GM10248 (cell line): ENCODE data around the gene ANKRD65.

Experiments used
- CTCF ChIA-PET: fragments of 300-600 bp; sonication (Branson Sonifier 250); formaldehyde crosslinking; extraction: SDS; loops from one replicate; lab custom pipeline; 2021; ENCODE audit warnings: antibody characterized with exemption; lab: Yijun Ruan, JAX
- POLR2A ChIA-PET: fragments of 350-650 bp; sonication (Branson Sonifier 250); formaldehyde crosslinking; extraction: SDS; loops from one replicate; lab custom pipeline; 2020; ENCODE audit warnings: antibody characterized with exemption; lab: Yijun Ruan, JAX
- DNase-seq: peaks from one replicate; pipeline ENCODE4 v3.0.0; 2012; ENCODE audit errors: extremely low spot score
- TF ChIP-seq, protein P1 (sequence below): IDR thresholded peaks from 2 replicates; pipeline ENCODE4 v1.5.1; 2012; ENCODE audit warnings: mild to moderate bottlenecking, low read depth; ENCODE audit errors: extremely low read depth, missing control alignments, control extremely low read depth

The ANKRD65 gene

DNA sequence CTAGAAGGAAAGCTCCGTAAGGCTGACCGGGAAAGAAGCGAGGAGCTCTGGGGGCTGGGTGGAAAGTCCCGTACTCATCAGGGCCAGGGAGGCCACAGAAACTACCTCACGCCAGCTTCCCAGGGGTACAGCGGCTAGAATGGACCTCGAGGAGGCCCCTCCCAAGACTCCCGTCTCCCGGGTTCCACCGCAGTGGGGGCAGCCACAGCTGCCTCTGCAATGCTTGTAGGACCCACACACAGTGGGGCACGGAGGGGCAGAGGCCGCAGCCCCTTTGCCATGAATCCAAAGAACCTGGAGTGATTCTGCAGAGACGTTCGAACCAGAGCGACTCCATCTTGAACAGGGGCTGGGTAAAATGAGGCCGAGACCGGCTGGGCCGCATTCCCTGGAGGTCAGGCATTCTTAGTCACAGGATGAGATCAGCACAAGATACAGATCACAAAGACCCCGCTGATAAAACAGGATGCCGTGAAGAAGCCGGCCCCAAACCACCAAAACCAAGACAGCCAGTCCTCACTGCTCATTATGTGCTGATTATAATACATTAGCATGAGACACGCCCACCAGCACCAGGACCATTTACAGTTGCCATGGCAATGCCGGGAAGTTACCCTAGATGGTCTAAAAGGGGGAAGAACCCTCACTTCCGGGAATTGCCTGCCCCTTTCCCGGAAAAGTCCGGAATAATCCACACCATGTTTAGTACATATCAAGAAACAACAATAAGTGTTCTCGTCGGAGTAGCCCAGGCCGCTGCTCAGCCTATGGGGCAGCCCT lies 1.6 kb upstream of the ANKRD65 start:
- CTCF ChIA-PET: interaction anchor here (1.5 kb wide), 1 partner anchor 14 kb away, joined by 5 read pairs; no protein-coding TSS in a partner anchor
- peak; percentile 15 for DNase-seq
- TF ChIP-seq, protein P1, sequence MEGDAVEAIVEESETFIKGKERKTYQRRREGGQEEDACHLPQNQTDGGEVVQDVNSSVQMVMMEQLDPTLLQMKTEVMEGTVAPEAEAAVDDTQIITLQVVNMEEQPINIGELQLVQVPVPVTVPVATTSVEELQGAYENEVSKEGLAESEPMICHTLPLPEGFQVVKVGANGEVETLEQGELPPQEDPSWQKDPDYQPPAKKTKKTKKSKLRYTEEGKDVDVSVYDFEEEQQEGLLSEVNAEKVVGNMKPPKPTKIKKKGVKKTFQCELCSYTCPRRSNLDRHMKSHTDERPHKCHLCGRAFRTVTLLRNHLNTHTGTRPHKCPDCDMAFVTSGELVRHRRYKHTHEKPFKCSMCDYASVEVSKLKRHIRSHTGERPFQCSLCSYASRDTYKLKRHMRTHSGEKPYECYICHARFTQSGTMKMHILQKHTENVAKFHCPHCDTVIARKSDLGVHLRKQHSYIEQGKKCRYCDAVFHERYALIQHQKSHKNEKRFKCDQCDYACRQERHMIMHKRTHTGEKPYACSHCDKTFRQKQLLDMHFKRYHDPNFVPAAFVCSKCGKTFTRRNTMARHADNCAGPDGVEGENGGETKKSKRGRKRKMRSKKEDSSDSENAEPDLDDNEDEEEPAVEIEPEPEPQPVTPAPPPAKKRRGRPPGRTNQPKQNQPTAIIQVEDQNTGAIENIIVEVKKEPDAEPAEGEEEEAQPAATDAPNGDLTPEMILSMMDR: no peak
- POLR2A ChIA-PET: no interaction called here

DNA sequence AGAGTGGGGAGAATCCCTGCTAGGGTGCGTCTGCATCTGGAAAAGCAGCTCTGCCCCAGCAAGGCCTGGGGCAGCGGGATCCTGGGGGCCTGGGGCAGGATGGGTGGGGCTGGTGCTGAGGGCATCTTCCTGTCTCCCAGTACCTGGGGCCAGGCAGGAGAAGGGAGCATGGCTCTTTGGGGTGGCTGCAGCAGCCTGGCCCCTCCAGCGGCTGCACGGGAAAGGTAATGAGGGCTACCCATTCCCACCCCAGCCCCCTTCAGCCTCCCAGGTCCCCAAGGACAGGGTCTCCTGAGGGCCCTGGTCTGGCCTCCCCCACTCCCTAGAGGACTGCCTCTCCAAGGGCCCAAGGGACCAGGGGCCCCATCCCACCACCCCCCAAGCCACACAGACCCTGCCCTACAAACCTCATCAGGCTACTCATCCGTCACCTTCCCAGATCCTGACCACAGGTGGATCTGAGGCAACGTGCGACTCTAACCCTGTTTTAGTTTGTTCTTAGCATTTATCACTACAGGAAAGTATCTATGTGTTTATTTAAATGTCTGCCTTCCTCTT lies 910 bp upstream of the ANKRD65 start:
- DNase-seq: peak; percentile 13
- TF ChIP-seq, protein P1: no peak
- POLR2A ChIA-PET: no interaction called here
- CTCF ChIA-PET: interaction anchor here (1.4 kb wide), 1 partner anchor 19 kb away, joined by 7 read pairs; no protein-coding TSS in a partner anchor

DNA sequence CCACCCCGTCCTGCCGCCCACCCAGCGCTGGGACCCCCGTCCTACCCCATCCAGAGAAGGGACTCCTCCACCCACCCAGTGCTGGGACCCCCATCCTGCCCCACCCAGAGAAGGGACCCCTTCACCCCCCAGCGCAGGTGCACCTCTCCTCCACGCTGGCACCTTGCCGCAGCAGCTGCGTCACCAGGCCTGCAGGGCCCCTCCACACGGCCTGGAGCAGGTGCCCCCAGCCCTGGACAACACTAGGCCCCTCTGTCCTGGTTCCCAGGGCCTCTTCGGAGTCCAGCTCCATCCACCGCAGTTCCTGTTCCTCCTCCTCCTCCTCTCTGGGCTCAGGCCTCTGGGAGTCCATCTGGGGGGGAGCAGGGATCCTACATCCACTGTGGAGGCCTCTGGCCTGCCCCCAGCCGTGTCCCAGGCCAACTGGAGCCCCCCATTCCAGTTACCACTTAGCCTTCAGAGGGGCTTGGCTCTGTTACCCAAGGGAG lies 378 bp downstream of the ANKRD65 start:
- CTCF ChIA-PET: interaction anchor here (1.4 kb wide), 1 partner anchor 20 kb away, joined by 7 read pairs; no protein-coding TSS in a partner anchor
- TF ChIP-seq, protein P1: no peak
- POLR2A ChIA-PET: no interaction called here
- DNase-seq: peak; percentile 16

DNA sequence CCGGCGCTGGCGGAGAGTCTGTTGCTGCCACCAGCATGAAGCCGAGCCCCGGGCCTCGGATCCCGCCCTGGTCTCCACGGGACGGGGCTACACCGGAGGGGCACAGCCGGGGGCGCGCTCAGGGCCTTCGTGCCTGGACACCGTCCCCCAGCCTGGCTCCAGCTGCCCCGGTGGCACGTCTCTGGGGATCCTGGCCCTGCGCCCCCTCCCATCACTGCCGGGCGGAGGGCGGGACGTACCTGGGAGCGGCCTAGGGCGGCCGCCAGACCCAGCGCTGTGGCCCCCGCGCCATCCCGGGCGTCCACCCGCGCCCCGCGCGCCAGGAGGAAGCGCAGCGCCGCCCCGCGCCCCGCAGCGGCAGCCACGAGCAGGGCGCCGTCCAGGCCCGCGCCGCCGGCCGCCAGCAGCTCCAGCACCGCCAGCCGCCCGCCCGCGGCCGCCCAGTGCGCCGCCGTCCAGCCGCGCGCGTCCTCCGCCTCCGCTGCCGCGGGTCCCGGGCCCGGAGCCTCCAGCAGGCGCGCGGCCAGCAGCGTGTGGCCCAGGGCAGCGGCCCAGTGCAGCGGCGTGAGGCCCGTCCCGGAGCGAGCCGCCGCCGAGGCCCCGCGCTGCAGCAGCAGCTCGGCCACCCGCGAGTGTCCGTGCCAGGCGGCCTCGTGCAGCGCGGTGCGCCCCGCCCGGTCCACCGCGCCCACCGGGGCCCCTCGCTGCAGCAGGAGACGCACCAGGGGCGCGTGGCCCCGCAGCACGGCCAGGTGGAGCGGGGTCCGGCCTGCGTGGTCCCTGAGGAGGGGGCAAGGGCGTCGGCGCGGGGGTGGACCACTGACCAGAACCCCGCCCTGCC lies 1.0 kb downstream of the ANKRD65 start:
- peak; percentile 29 for DNase-seq
- TF ChIP-seq, protein P1: no peak
- ChIA-PET POLR2A (interaction anchor here (0.7 kb wide), 1 partner anchor 195 kb away, joined by 3 read pairs; the partner anchor contains the start of gene MIB2), CTCF (no interaction called here)

DNA sequence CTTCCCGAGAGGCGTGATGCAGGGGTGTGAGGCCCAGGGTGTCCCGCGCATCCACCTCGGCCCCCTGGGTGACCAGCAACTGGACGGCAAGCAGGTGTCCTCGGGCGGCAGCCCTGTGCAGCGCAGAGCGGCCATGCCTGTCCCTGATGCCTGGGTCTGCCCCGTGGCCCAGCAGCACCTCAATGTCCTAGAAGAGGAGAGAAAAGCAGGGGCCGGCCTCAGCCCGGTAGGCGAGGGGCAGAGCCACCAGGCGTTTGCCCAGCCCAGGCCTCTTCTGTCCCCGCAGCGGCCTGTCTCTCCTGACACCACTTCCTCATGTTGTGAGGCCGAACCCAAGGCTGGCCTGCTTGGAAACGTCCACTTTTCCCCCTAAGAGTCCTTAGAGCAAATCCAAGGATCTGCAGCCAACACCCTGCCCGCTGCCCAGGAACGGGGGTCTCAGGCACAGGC lies 1.7 kb downstream of the ANKRD65 start:
- TF ChIP-seq, protein P1: no peak
- POLR2A ChIA-PET: interaction anchor here (0.7 kb wide), 1 partner anchor 196 kb away, joined by 3 read pairs; the partner anchor contains the start of gene MIB2
- CTCF ChIA-PET: no interaction called here
- DNase-seq: peak; percentile 19
